Keratinocyte (primary cell): ENCODE measurements around the gene CRACR2A. TPM values are rescaled to one million over a fixed set of nuclear protein-coding genes. Genes with fewer than 3 reads are reported as not detected.

ENCODE experiments used
- DNase-seq: peaks from one replicate; pipeline ENCODE4 v3.0.0-alpha.2; 2011; ENCODE audit warnings: low read depth, missing footprints, low spot score
- FAIRE-seq: peaks from 2 replicates; lab custom pipeline; 2011; peaks lifted over from hg19 to GRCh38; lab: Jason Lieb, UNC
- H2AFZ ChIP-seq: 2 replicates; pipeline ENCODE4 v1.6.0; 2012; ENCODE audit warnings: low read length, control low read depth, inconsistent platforms; ENCODE audit not compliant: control insufficient read depth
- H3K27ac ChIP-seq: 2 replicates; pipeline ENCODE4 v1.5.1; 2011; ENCODE audit warnings: low read length; ENCODE audit not compliant: control insufficient read depth, insufficient read depth
- H3K27me3 ChIP-seq: 3 replicates; pipeline ENCODE4 v1.6.0; 2011; ENCODE audit warnings: low read length; ENCODE audit not compliant: control insufficient read depth, insufficient read depth; ENCODE audit errors: extremely low read depth
- H3K36me3 ChIP-seq, 2 experiments: 2 replicates in 1 of 2; 3 replicates in 1 of 2; pipeline ENCODE4 v1.5.1; 2011; ENCODE audit warnings: low read length in 2 of 2, mild to moderate bottlenecking in 1 of 2; ENCODE audit not compliant: control insufficient read depth in 2 of 2, insufficient read depth in 2 of 2; ENCODE audit errors: extremely low read depth in 1 of 2
- H3K4me1 ChIP-seq: 3 replicates; pipeline ENCODE4 v1.5.1; 2011; ENCODE audit warnings: low read length; ENCODE audit not compliant: control insufficient read depth, insufficient read depth; ENCODE audit errors: extremely low read depth
- H3K4me2 ChIP-seq: 3 replicates; pipeline ENCODE4 v1.6.0; 2011; ENCODE audit warnings: low read depth, low read length; ENCODE audit not compliant: control insufficient read depth, insufficient read depth; ENCODE audit errors: extremely low read depth
- H3K4me3 ChIP-seq, 3 experiments: fragments of 200-600 bp in 1 of 3; sonication (generic) in 1 of 3; 2 replicates in 2 of 3; 3 replicates in 1 of 3; pipeline ENCODE4 v1.5.1; 2011 to 2016; ENCODE audit warnings: low read length in 3 of 3, mild to moderate bottlenecking in 3 of 3, control low read depth in 2 of 3, inconsistent platforms in 1 of 3, low read depth in 1 of 3, mixed read lengths in 1 of 3, mixed run types in 1 of 3, moderate library complexity in 1 of 3; ENCODE audit not compliant: control insufficient read depth in 2 of 3, insufficient read depth in 2 of 3; ENCODE audit errors: extremely low read depth in 1 of 3
- H3K79me2 ChIP-seq: 2 replicates; pipeline ENCODE4 v1.6.0; 2012; ENCODE audit warnings: low read length; ENCODE audit not compliant: control insufficient read depth, insufficient read depth
- H3K9ac ChIP-seq: 3 replicates; pipeline ENCODE4 v1.6.0; 2011; ENCODE audit warnings: low read length; ENCODE audit not compliant: control insufficient read depth, insufficient read depth; ENCODE audit errors: extremely low read depth
- H3K9me1 ChIP-seq: 3 replicates; pipeline ENCODE4 v1.6.0; 2011; ENCODE audit warnings: low read length; ENCODE audit not compliant: control insufficient read depth, insufficient read depth; ENCODE audit errors: extremely low read depth
- H3K9me3 ChIP-seq: 2 replicates; pipeline ENCODE4 v1.5.1; 2012; ENCODE audit warnings: low read depth, low read length; ENCODE audit not compliant: control insufficient read depth
- H4K20me1 ChIP-seq: 3 replicates; pipeline ENCODE4 v1.6.0; 2011; ENCODE audit warnings: low read length; ENCODE audit not compliant: control insufficient read depth, insufficient read depth; ENCODE audit errors: extremely low read depth
- CTCF ChIP-seq, 3 experiments: IDR thresholded peaks in 1 of 3; conservative IDR thresholded peaks in 1 of 3; optimal IDR thresholded peaks in 1 of 3; 2 replicates in 2 of 3; 3 replicates in 1 of 3; pipeline versions ENCODE3 to v1.5.1; 2011; ENCODE audit warnings: low read length in 3 of 3, mild to moderate bottlenecking in 3 of 3, moderate library complexity in 2 of 3, control low read depth in 1 of 3, inconsistent platforms in 1 of 3; ENCODE audit not compliant: insufficient read depth in 2 of 3; ENCODE audit errors: extremely low read depth in 1 of 3
- EZH2 ChIP-seq: IDR thresholded peaks from one replicate; pipeline ENCODE4 v1.6.1; 2012; ENCODE audit warnings: inconsistent platforms, mild to moderate bottlenecking, low read length, moderate library complexity
- dilution Hi-C: fragments of 300-500 bp; cut with MboI; formaldehyde crosslinking; loops from one replicate; pipeline ENCODE4 v1.7.0; 2020; ENCODE audit warnings: low sequenced_read_pairs; ENCODE audit not compliant: extremely low pct_ligation_motif_present
- polyA plus RNA-seq, 5 experiments: library from polyadenylated mRNA; depleted of rRNA in 3 of 5; stranded (reverse) in 3 of 5; stranded (forward) in 1 of 5; unstranded in 1 of 5; fragments of >200 nt; gene quantifications; 1 replicate in 1 of 5; 2 replicates in 3 of 5; 3 replicates in 1 of 5; pipeline versions ENCODE4 v1.2.1 to v1.2.3, GENCODE V29; 2011 to 2012; ENCODE audit warnings: missing spikeins in 2 of 5, low read depth in 1 of 5, low replicate concordance in 1 of 5

Gene CRACR2A
- polyA plus RNA-seq, 1 donor (not counting 4 experiments of a cell fraction or from before 2014, with no cell fraction given), result 0.30 TPM

DNA sequence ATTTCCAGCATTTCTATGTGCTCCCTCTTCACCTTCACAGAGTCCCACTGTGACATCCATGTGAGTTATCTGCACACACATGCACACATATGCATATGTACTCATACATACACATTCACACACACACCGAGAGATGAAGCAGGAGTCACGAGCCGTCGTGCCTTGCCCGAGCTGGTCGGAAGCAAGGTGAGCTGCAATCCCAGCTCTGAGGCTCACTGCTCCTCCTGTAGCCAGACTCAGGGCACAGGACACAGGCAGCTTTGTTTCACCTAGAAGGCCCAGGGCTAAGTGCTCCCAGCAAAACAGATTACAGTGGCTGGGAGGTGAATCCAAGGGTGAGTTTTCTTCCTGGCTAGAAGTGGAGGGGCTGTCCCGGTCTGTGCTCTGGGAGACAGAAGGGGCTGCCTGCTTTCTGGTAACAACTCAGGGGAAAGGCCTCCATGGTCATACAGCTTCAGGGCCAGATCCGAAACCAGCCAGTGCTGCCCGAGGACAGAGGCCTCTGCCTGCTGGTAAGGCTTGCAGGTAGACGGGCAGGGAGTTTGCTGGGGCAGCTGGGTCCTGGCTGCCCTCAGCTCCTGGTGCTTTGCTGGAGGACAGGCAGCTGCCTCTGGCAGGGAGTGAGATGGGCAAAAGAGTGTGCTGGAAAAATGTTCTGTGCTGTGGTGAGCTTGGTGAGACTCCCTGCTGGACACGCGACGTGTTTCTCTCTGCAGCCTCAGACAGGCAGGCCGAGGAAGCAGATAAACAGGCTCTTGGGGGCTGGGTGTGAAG lies 123.7 kb downstream of the CRACR2A start:
- FAIRE-seq (no peak), DNase-seq (no peak)
- no peaks in the 10 kb centered on the region for H3K36me3 ChIP-seq
- H4K20me1 ChIP-seq, result no peaks in the 10 kb centered on the region
- H3K4me3 ChIP-seq, result no peak overlapping the region
- no peak overlapping the region for H3K9ac ChIP-seq
- no peak overlapping the region for H3K27ac ChIP-seq
- H3K79me2 ChIP-seq, result no peaks in the 10 kb centered on the region
- H3K27me3 ChIP-seq, result peaks cover 15% of the 10 kb centered on the region
- H3K9me1 ChIP-seq, result no peaks in the 10 kb centered on the region
- no peak overlapping the region for H3K4me2 ChIP-seq
- no peaks in the 10 kb centered on the region for H3K9me3 ChIP-seq
- no peaks in the 10 kb centered on the region for H3K4me1 ChIP-seq
- no peak overlapping the region for H2AFZ ChIP-seq
- dilution Hi-C loops, result no loop called here
- TF ChIP-seq EZH2, result no peak

DNA sequence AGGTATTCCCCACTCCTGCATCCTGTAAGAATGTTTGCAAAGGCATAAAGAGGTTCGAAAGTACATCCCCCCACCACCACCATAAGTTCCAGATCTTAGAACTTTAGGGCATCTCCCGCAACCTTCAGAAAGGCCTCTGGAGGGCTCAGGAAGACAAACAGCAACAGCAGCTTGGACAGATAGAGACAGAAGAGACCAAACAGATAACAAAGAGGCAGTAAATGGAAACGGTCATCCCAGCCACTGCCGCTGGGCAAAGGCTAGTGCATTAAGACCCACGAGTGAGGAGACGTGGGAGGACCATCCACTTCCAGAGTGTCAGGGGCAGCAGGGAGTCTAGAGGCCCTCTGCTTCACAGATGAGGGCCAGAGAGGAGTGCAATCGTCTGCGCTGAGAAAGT lies 124.3 kb downstream of the CRACR2A start:
- Histone ChIP-seq H3K27me3 (peaks cover 15% of the 10 kb centered on the region), H3K27ac (no peak overlapping the region), H3K79me2 (no peaks in the 10 kb centered on the region), H3K4me1 (no peaks in the 10 kb centered on the region), H2AFZ (no peak overlapping the region), H4K20me1 (no peaks in the 10 kb centered on the region), H3K36me3 (no peaks in the 10 kb centered on the region), H3K9ac (no peak overlapping the region), H3K9me1 (no peaks in the 10 kb centered on the region), H3K9me3 (no peaks in the 10 kb centered on the region), H3K4me2 (no peak overlapping the region), H3K4me3 (no peak overlapping the region)
- dilution Hi-C loops, result no loop called here
- DNase-seq, result no peak
- FAIRE-seq, result no peak
- TF ChIP-seq CTCF (optimal IDR thresholded peaks at IDR 0.05 in 1 of 3, IDR thresholded peaks at IDR 0.05 in 1 of 3, conservative IDR thresholded peaks at IDR 0.05 in 1 of 3; ENCODE audit: extremely low read depth in 1 of 3, insufficient read depth in 2 of 3, low read length in 3 of 3) (no peak), EZH2 (no peak)
